GM10248 (cell line): ENCODE results near the gene ZRANB1.
A peak's percentile ranks its signal among the peaks of the same experiment; 100 is the strongest.

Experiments used
- CTCF ChIA-PET: fragments of 300-600 bp; sonication (Branson Sonifier 250); formaldehyde crosslinking; extraction: SDS; loops from one replicate; lab custom pipeline; 2021; ENCODE audit warnings: antibody characterized with exemption; lab: Yijun Ruan, JAX
- POLR2A ChIA-PET: fragments of 350-650 bp; sonication (Branson Sonifier 250); formaldehyde crosslinking; extraction: SDS; loops from one replicate; lab custom pipeline; 2020; ENCODE audit warnings: antibody characterized with exemption; lab: Yijun Ruan, JAX
- DNase-seq: peaks from one replicate; pipeline ENCODE4 v3.0.0; 2012; ENCODE audit errors: extremely low spot score
- TF ChIP-seq, protein P1 (sequence below): IDR thresholded peaks from 2 replicates; pipeline ENCODE4 v1.5.1; 2012; ENCODE audit warnings: mild to moderate bottlenecking, low read depth; ENCODE audit errors: extremely low read depth, missing control alignments, control extremely low read depth

Gene ZRANB1

DNA sequence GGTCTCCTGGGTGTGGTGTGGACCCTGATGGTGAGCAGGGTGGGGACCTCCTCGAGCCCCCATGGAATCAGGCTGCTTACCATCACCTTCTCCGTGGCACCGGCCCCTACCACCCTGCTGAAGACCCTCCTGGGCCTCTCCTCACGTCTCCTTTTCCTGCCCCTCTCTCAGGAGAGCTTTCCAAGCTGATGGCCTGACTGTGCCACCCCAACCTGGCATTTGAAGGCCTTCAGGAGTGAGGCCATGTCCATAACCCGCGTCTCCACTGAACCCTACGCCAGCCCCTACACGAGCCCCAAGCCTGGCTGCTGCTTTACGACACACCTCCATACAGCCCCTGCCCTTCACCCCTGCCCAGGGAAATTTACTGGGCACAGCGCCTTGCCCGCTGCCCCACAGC lies 55.4 kb downstream of the ZRANB1 start:
- ChIA-PET CTCF (no interaction called here), POLR2A (no interaction called here)

DNA sequence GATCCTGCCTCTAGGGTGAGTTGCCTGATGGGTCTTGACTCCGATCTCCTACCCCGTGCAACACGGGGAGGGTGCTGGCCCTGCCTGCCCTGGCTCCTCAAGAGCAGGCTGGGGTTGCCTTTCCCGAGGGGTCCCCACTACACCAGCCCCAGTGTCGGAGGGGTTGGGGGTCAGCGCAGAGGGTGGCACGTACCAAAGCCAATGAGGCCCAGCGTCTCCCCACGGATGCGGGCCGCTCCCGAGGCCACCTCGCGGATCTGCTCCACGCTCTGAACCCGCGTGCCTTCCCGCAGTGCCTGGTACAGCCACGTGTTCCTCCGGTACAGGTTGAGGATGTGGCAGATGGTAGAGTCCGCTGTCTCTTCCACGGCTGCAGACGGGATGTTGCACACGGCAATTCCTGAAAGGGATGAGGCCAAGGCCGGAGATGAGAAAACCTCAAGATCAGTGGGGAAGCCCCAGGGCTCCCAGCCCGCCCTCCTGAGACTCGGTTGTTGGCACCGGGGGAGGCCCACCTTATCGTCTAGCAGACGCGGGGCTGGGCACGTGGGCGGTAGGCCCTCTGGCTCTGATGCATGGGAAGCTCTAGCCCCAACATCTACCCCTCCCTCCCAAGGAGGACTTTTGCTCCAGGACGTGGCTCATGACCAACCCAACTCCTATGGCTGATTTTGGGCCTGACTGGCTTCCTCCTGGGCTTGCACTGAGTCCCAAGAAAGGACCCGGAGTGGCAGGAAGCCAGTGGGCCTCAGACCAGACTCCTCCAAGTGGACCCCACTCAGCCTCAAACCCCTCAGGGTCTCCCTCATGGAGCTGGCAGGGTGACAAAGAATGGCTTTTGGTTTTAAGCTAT lies 56.1 kb downstream of the ZRANB1 start:
- TF ChIP-seq, protein P1, sequence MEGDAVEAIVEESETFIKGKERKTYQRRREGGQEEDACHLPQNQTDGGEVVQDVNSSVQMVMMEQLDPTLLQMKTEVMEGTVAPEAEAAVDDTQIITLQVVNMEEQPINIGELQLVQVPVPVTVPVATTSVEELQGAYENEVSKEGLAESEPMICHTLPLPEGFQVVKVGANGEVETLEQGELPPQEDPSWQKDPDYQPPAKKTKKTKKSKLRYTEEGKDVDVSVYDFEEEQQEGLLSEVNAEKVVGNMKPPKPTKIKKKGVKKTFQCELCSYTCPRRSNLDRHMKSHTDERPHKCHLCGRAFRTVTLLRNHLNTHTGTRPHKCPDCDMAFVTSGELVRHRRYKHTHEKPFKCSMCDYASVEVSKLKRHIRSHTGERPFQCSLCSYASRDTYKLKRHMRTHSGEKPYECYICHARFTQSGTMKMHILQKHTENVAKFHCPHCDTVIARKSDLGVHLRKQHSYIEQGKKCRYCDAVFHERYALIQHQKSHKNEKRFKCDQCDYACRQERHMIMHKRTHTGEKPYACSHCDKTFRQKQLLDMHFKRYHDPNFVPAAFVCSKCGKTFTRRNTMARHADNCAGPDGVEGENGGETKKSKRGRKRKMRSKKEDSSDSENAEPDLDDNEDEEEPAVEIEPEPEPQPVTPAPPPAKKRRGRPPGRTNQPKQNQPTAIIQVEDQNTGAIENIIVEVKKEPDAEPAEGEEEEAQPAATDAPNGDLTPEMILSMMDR, result no peak
- POLR2A ChIA-PET, result no interaction called here
- CTCF ChIA-PET, result no interaction called here
- DNase-seq, result peak; percentile 16

More for the DNA sequence above, 55.4 kb downstream of the ZRANB1 start:
- TF ChIP-seq, protein P1, result no peak
- peak; percentile 19 for DNase-seq

DNA sequence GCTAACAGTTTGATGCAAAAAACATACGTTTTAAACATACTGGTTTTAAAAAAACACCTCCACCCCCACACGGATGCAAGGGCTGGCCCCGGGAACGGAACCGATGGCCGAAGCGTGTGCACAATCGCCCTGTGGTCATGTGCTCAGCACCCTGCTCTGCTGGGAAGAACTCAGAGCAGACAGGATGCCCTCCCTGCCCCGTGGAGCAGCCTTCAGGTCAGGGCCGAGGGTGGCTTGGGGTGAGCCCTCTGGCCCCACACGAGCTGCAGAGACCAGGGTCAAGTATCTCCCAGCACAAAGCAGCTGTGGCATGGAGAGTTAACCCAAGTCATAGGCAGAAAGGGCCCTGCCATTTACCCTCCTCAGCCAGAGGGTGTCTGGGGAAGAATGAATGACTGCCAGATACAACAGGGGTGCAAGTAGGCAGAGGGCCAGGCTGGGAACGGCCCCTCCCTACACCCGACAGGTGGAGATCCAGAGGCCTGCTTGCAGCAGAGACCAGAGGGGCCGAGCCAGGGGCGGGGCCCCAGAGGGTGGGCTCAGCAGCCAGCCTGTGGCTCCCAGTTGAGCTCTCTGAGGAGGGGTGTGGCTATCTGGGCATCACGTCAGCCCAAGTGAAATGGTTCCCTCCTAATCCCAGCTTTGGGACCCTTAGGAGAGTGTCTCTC lies 56.8 kb downstream of the ZRANB1 start:
- CTCF ChIA-PET, result interaction anchor here (1.5 to 1.7 kb wide), 2 partner anchors 18 to 49 kb away, joined by 5 read pairs; no protein-coding TSS in a partner anchor
- TF ChIP-seq, protein P1, result no peak
- peak; percentile 22 for DNase-seq
- POLR2A ChIA-PET, result no interaction called here

DNA sequence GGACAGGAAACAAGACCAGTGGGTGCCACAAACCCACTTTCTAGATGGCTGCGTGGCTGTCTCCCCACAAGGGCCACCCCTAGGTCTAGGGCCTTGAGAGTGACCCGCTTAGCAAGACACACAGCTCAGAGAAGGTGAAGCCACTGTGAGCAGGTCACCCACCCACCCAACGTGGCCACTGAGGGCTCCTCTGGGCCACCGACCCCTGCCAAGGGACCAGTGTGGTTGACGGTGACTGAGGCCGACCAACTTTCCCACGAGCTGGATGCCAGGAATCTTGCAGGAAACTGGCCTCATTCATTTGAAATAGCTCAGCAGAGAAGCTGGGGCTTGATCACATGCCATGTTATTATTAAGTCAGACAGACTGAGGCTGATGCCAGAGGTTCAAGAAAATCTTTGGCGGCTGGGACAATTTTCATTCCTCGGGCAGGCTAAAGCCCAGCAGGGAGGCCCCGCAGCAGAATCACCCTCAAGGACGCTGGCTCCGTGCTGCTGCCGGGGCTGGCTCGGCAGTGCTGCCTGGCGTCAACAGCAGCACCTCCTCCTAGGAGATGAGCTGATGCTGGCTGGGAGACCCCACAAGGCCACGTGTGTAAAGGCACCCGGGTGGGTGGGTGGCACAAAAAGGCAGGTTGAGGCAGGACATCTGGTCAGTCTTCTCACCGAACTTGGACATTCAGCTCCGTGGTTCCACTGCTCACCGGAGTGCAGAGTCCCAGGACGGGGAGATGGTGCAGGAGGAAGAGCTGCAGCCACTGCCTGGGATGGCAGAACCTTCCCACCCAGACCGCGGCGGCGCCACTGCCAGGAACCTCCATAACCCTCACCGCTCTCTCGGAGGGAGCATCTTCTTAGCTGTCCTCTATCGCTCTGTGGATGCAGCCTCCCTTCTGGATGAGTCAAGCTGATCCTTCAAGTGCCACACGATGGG lies 57.8 kb downstream of the ZRANB1 start:
- POLR2A ChIA-PET, result no interaction called here
- TF ChIP-seq, protein P1, result no peak
- CTCF ChIA-PET, result interaction anchor here (1.3 to 1.7 kb wide), 3 partner anchors 17 to 48 kb away, joined by 3 to 5 read pairs (median 5); no protein-coding TSS in a partner anchor
- no peak for DNase-seq

DNA sequence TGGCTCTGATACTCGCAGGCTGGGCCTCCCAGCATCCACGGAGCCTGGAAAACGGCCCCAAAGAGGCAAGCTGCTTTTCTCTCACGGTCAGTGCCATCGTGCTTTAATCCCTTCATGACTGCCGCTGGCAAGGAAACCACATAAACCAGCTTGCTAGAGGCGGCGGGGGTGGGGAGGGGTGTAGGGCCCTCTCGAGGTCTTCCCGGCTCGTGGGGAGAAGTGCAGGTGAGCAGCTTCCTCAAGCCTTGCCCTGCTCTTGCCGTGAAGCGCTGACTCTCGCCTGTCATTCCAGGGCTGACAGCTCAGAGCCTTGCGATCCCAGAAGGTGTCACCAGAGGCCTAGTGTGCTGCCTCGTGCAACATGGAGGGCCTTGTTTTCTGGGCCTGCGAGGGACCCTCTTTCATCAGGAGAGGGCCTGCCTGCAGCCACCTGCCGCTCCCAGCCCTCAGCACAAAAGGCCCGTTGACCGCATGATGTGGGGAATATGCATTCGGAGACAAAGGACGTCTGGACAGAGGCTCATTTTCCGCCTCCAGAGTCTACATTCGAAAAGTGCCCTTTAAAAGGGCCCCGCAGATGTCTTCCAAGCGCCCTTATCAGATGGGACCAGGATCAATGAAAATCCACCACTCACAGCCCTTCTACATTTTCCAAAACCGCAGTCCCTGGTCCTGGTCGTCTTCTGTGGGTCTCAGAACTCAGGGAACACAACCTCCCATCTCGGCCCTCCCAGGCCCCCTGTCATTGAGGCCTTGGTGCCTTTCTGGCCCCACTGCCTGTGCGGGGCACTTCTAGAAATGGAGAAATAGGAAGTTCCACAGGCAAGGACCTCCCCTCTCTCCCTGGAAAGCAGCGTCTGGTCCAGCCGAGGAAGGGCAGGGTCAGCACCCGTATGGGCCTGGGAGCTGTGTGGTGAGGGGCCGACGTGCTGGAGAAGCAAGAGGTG lies 58.7 kb downstream of the ZRANB1 start:
- CTCF ChIA-PET, result interaction anchor here (1.3 to 2.1 kb wide), 4 partner anchors 8 to 47 kb away, joined by 3 to 15 read pairs (median 5); no protein-coding TSS in a partner anchor
- DNase-seq, result no peak
- POLR2A ChIA-PET, result no interaction called here
- TF ChIP-seq, protein P1, result no peak
